H9 (cell line): ENCODE results near the gene NFATC1. TPM values are rescaled to one million over a fixed set of nuclear protein-coding genes. Genes with fewer than 3 reads are reported as not detected.

Source experiments
- DNase-seq: peaks from one replicate; pipeline ENCODE4 v3.0.0-alpha.2; 2017
- H2AFZ ChIP-seq: one replicate; pipeline ENCODE4 v1.6.1; 2013; ENCODE audit warnings: mild to moderate bottlenecking, low read length, control low read depth, moderate library complexity
- H2AK5ac ChIP-seq: 2 replicates; pipeline ENCODE4 v1.6.1; 2013; ENCODE audit warnings: low read length, control low read depth, mixed read lengths; ENCODE audit not compliant: insufficient read length
- H2BK120ac ChIP-seq: one replicate; pipeline ENCODE4 v1.6.1; 2013; ENCODE audit warnings: low read depth, mild to moderate bottlenecking, low read length, control low read depth, inconsistent platforms; ENCODE audit not compliant: poor library complexity, severe bottlenecking
- H2BK12ac ChIP-seq: 2 replicates; pipeline ENCODE4 v1.6.1; 2013; ENCODE audit warnings: low read length, control low read depth, mixed read lengths, low read depth; ENCODE audit not compliant: insufficient read length
- H2BK15ac ChIP-seq: 2 replicates; pipeline ENCODE4 v1.6.1; 2013; ENCODE audit warnings: low read depth, low read length, control low read depth
- H2BK20ac ChIP-seq: one replicate; pipeline ENCODE4 v1.6.1; 2013; ENCODE audit warnings: low read depth, mild to moderate bottlenecking, low read length, control low read depth, inconsistent platforms; ENCODE audit not compliant: poor library complexity, severe bottlenecking
- H2BK5ac ChIP-seq: 2 replicates; pipeline ENCODE4 v1.6.1; 2013; ENCODE audit warnings: low read length, control low read depth, mixed read lengths; ENCODE audit not compliant: insufficient read length
- H3K14ac ChIP-seq: 2 replicates; pipeline ENCODE4 v1.6.1; 2013; ENCODE audit warnings: low read length, control low read depth; ENCODE audit not compliant: insufficient read depth
- H3K18ac ChIP-seq: 2 replicates; pipeline ENCODE4 v1.6.1; 2013; ENCODE audit warnings: low read depth, mild to moderate bottlenecking, mixed read lengths, low read length, control low read depth; ENCODE audit not compliant: insufficient read length
- H3K23ac ChIP-seq: 2 replicates; pipeline ENCODE4 v1.6.1; 2013; ENCODE audit warnings: low read length, control low read depth, mixed read lengths, low read depth; ENCODE audit not compliant: insufficient read length
- H3K23me2 ChIP-seq: 2 replicates; pipeline ENCODE4 v1.6.1; 2013; ENCODE audit warnings: low read depth, mild to moderate bottlenecking, mixed read lengths, low read length, control low read depth; ENCODE audit not compliant: insufficient read length, poor library complexity, severe bottlenecking
- H3K27ac ChIP-seq: 2 replicates; pipeline ENCODE4 v1.5.1; 2013; ENCODE audit warnings: low read length, control low read depth, mixed read lengths, low read depth; ENCODE audit not compliant: insufficient read length
- H3K27me3 ChIP-seq: 2 replicates; pipeline ENCODE4 v1.6.1; 2013; ENCODE audit warnings: low read length, control low read depth, inconsistent platforms; ENCODE audit not compliant: insufficient read depth
- H3K4ac ChIP-seq: 2 replicates; pipeline ENCODE4 v1.6.1; 2013; ENCODE audit warnings: low read depth, mild to moderate bottlenecking, control low read depth, inconsistent platforms, low read length, moderate library complexity
- H3K4me1 ChIP-seq: 2 replicates; pipeline ENCODE4 v1.6.1; 2013; ENCODE audit warnings: low read length, control low read depth, inconsistent platforms; ENCODE audit not compliant: insufficient read depth
- H3K4me2 ChIP-seq: 2 replicates; pipeline ENCODE4 v1.6.1; 2013; ENCODE audit warnings: low read length, control low read depth, mixed read lengths; ENCODE audit not compliant: insufficient read length, insufficient read depth
- H3K56ac ChIP-seq: 2 replicates; pipeline ENCODE4 v1.6.1; 2013; ENCODE audit warnings: low read depth, mild to moderate bottlenecking, mixed read lengths, low read length, control low read depth; ENCODE audit not compliant: insufficient read length
- H3K79me1 ChIP-seq: 2 replicates; pipeline ENCODE4 v1.6.1; 2013; ENCODE audit warnings: low read depth, mild to moderate bottlenecking, moderate library complexity, low read length, control low read depth, inconsistent platforms; ENCODE audit not compliant: insufficient read depth, poor library complexity, severe bottlenecking
- H3K79me2 ChIP-seq: 2 replicates; pipeline ENCODE4 v1.6.1; 2013; ENCODE audit warnings: low read length, control low read depth, inconsistent platforms; ENCODE audit not compliant: insufficient read depth
- H3K9ac ChIP-seq: 2 replicates; pipeline ENCODE4 v1.6.1; 2013; ENCODE audit warnings: low read length, control low read depth, mixed read lengths; ENCODE audit not compliant: insufficient read length; ENCODE audit errors: extremely low read depth
- H3K9me3 ChIP-seq: one replicate; pipeline ENCODE4 v1.6.1; 2013; ENCODE audit warnings: low read depth, low read length, inconsistent platforms; ENCODE audit not compliant: control insufficient read depth
- H3T11ph ChIP-seq: one replicate; pipeline ENCODE4 v1.6.1; 2013; ENCODE audit warnings: mild to moderate bottlenecking, low read length, control low read depth, inconsistent platforms
- H4K20me1 ChIP-seq: one replicate; pipeline ENCODE4 v1.6.1; 2013; ENCODE audit not compliant: control insufficient read depth, insufficient read length, insufficient read depth
- H4K5ac ChIP-seq: 2 replicates; pipeline ENCODE4 v1.6.1; 2013; ENCODE audit warnings: low read depth, mild to moderate bottlenecking, mixed read lengths, low read length, control low read depth; ENCODE audit not compliant: insufficient read length
- H4K8ac ChIP-seq: replicated peaks from 2 replicates; pipeline ENCODE4 v1.6.1; 2013; ENCODE audit warnings: low read length, control low read depth, mixed read lengths, low read depth; ENCODE audit not compliant: insufficient read length
- H4K91ac ChIP-seq: 2 replicates; pipeline ENCODE4 v1.6.1; 2013; ENCODE audit warnings: low read depth, mild to moderate bottlenecking, moderate library complexity, mixed read lengths, low read length, control low read depth; ENCODE audit not compliant: insufficient read length
- H3K27ac Mint-ChIP-seq, 3 experiments: 2 replicates in 2 of 3; 3 replicates in 1 of 3; pipeline ENCODE4 v1.8.0; 2020 to 2021; ENCODE audit warnings: mixed read lengths in 3 of 3, mild to moderate bottlenecking in 1 of 3, moderate library complexity in 1 of 3
- H3K27me3 Mint-ChIP-seq: 2 replicates; pipeline ENCODE4 v1.8.0; 2021; ENCODE audit warnings: low read depth, mild to moderate bottlenecking, moderate library complexity, mixed read lengths
- H3K36me3 Mint-ChIP-seq, 3 experiments: 2 replicates in 2 of 3; 3 replicates in 1 of 3; pipeline ENCODE4 v1.8.0; 2020 to 2021; ENCODE audit warnings: low read depth in 3 of 3, mixed read lengths in 3 of 3; ENCODE audit not compliant: insufficient read depth in 1 of 3
- H3K4me1 Mint-ChIP-seq, 2 experiments: 2 replicates each; pipeline ENCODE4 v1.8.0; 2020; ENCODE audit warnings: mixed read lengths in 2 of 2
- H3K4me3 Mint-ChIP-seq, 2 experiments: 2 replicates in 1 of 2; 3 replicates in 1 of 2; pipeline ENCODE4 v1.8.0; 2020 to 2021; ENCODE audit warnings: mild to moderate bottlenecking in 2 of 2, mixed read lengths in 2 of 2, moderate library complexity in 1 of 2
- H3K9me3 Mint-ChIP-seq, 2 experiments: 2 replicates in 1 of 2; 3 replicates in 1 of 2; pipeline ENCODE4 v1.8.0; 2020; ENCODE audit warnings: mild to moderate bottlenecking in 2 of 2, mixed read lengths in 2 of 2, moderate library complexity in 1 of 2
- WGBS: extraction: QIAGEN DNeasy Blood & Tissue Kit; methylation state at CpG from one replicate; pipeline ENCODE4 v1.1.7; 2013; ENCODE audit warnings: missing lambda C conversion rate, low lambda C conversion rate, mixed read lengths; ENCODE audit not compliant: insufficient read length; ENCODE audit errors: extremely low coverage; 5-methylcytosine and 5-hydroxymethylcytosine counted together
- total RNA-seq: library from RNA; stranded (reverse); gene quantifications from 2 replicates; pipeline ENCODE4 v1.2.1, GENCODE V29; 2021
- TF ChIP-seq, protein P1 (sequence below): fragments of 200-600 bp; sonication (generic); conservative IDR thresholded peaks from 3 replicates; pipeline ENCODE4 v1.8.0; 2021; ENCODE audit warnings: antibody characterized with exemption, mild to moderate bottlenecking

The NFATC1 gene
- total RNA-seq, 1 experiment from 2014 or later, result 5.5 TPM

DNA sequence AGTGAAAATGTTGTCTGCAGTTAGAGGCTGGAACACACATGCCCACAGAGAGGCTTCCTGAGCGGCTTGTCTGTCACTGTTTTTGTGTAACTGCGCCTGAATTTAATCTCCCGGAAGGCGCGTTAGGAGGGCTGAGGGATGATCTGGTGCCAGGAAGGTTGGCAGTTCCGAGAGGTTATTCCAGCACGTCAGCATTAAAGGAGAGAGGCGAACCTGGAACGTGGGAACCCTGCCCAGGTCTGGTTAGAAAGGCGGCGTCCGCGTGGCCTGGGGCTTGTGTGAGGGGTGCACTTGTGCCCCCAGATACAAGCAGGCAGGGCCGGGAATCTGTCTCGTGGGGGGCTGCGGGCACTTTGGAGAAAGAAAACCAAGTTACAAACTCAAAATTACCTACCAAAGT, 75.3 kb downstream of the NFATC1 start:
- H3K4ac ChIP-seq, result no peak overlapping the region
- H4K91ac ChIP-seq, result no peak overlapping the region
- no peak overlapping the region for H4K8ac ChIP-seq
- 0 out of 7 replicates have a peak, but pooled peaks cover 0 to 2% (median 0%) of the 10 kb centered on the region in 3 experiments for H3K36me3 Mint-ChIP-seq
- H3K27me3 Mint-ChIP-seq, result no peaks in the 10 kb centered on the region
- H2BK20ac ChIP-seq, result no peak overlapping the region
- H3K4me1 Mint-ChIP-seq, result peaks cover 2 to 10% of the 10 kb centered on the region in 2 experiments; a peak in 2 of 4 replicates
- H3K27ac ChIP-seq, result no peak overlapping the region
- H4K20me1 ChIP-seq, result no peaks in the 10 kb centered on the region
- H2AK5ac ChIP-seq, result no peak overlapping the region
- H3K9me3 Mint-ChIP-seq, result no peaks in the 10 kb centered on the region
- H3K56ac ChIP-seq, result no peak overlapping the region
- no peak overlapping the region for H2BK5ac ChIP-seq
- no peak overlapping the region for H2BK120ac ChIP-seq
- H2AFZ ChIP-seq, result no peak overlapping the region
- no peaks in the 10 kb centered on the region for H3K23me2 ChIP-seq
- no peak overlapping the region for H2BK15ac ChIP-seq
- H3K27ac Mint-ChIP-seq, result peak overlapping the region in 2 of 3 experiments; percentile 19 to 53; a peak in 2 of 7 replicates
- no peak overlapping the region for H3K4me2 ChIP-seq
- no peak overlapping the region for H3K4me3 Mint-ChIP-seq
- no peaks in the 10 kb centered on the region for H3K27me3 ChIP-seq
- TF ChIP-seq, protein P1, sequence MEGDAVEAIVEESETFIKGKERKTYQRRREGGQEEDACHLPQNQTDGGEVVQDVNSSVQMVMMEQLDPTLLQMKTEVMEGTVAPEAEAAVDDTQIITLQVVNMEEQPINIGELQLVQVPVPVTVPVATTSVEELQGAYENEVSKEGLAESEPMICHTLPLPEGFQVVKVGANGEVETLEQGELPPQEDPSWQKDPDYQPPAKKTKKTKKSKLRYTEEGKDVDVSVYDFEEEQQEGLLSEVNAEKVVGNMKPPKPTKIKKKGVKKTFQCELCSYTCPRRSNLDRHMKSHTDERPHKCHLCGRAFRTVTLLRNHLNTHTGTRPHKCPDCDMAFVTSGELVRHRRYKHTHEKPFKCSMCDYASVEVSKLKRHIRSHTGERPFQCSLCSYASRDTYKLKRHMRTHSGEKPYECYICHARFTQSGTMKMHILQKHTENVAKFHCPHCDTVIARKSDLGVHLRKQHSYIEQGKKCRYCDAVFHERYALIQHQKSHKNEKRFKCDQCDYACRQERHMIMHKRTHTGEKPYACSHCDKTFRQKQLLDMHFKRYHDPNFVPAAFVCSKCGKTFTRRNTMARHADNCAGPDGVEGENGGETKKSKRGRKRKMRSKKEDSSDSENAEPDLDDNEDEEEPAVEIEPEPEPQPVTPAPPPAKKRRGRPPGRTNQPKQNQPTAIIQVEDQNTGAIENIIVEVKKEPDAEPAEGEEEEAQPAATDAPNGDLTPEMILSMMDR, result no peak
- H3K9me3 ChIP-seq, result no peaks in the 10 kb centered on the region
- H2BK12ac ChIP-seq, result no peak overlapping the region
- no peaks in the 10 kb centered on the region for H3K4me1 ChIP-seq
- no peak overlapping the region for H3T11ph ChIP-seq
- H3K18ac ChIP-seq, result no peak overlapping the region
- DNase-seq, result no peak
- no peak overlapping the region for H4K5ac ChIP-seq
- H3K14ac ChIP-seq, result no peak overlapping the region
- no CpG with 5 or more reads among the region's 16 CpGs for WGBS
- no peaks in the 10 kb centered on the region for H3K79me2 ChIP-seq
- H3K9ac ChIP-seq, result no peak overlapping the region
- H3K23ac ChIP-seq, result no peak overlapping the region
- no peaks in the 10 kb centered on the region for H3K79me1 ChIP-seq
